ENCODE measurements around the gene CAPZA2.

Gene CAPZA2

DNA sequence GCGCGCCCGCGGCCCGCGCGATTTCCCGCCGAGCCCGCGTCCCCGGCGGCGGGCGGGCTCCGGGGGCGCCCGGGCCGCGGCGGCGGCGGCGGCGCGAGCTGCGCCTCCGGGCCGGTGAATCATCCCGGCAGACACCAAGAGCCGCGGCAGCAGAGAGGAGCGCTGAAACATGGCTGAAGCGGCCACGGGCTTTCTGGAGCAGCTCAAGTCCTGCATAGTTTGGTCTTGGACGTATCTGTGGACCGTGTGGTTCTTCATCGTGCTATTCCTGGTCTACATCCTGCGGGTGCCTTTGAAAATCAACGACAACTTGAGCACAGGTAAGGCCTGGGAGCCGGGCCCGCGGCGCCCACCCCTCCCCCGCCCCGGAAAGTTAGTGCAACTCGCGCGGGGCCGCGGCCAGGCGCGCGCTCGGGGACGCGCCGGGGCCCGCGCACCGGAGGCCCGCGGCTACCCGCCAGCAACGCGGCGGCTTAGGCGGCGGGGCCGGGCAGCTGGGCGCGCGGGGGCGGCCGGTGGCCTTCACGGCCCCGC, 91.1 kb downstream of the CAPZA2 start, which contains the start of gene ST7 (continued):
- TF ChIP-seq ZNF341 (tag by site-specific recombination; IDR thresholded peaks at IDR 0.05; ENCODE audit: low read depth) (no peak), ZNF571 (tag by site-specific recombination; IDR thresholded peaks at IDR 0.05) (no peak), ZNF239 (tag by site-specific recombination; IDR thresholded peaks at IDR 0.05) (0 out of 2 replicates have a peak, but pooled peaks have one; percentile 24), ZNF660 (tag by site-specific recombination; IDR thresholded peaks at IDR 0.05) (peak; percentile 45; the same call in 1 of the 2 replicates), ZNF324 (tag by site-specific recombination; IDR thresholded peaks at IDR 0.05) (no peak), ZFP37 (tag by site-specific recombination; IDR thresholded peaks at IDR 0.05) (no peak), ZNF629 (tag by site-specific recombination; IDR thresholded peaks at IDR 0.05) (peak; percentile 16; the same call in 1 of the 2 replicates), ZNF561 (tag by site-specific recombination; IDR thresholded peaks at IDR 0.05; ENCODE audit: borderline replicate concordance) (no peak; the same call in 1 of the 2 replicates), ZXDB (tag by site-specific recombination; IDR thresholded peaks at IDR 0.05) (peak; percentile 50), ZNF19 (tag by site-specific recombination; IDR thresholded peaks at IDR 0.05; ENCODE audit: low read depth) (no peak), ZNF701 (tag by site-specific recombination; IDR thresholded peaks at IDR 0.05) (no peak), ZNF510 (tag by site-specific recombination; IDR thresholded peaks at IDR 0.05; ENCODE audit: insufficient replicate concordance) (no peak), ZNF677 (tag by site-specific recombination; IDR thresholded peaks at IDR 0.05) (no peak), ZNF433 (tag by site-specific recombination; IDR thresholded peaks at IDR 0.05; ENCODE audit: low read depth) (no peak), ZEB2 (tag by site-specific recombination; IDR thresholded peaks at IDR 0.05) (peak; percentile 69), ZFP41 (tag by site-specific recombination; IDR thresholded peaks at IDR 0.05; ENCODE audit: borderline replicate concordance) (no peak), ZNF114 (tag by site-specific recombination; IDR thresholded peaks at IDR 0.05) (no peak), ZNF214 (tag by site-specific recombination; IDR thresholded peaks at IDR 0.05; ENCODE audit: borderline replicate concordance) (no peak)
- TF ChIP-seq, protein P1, sequence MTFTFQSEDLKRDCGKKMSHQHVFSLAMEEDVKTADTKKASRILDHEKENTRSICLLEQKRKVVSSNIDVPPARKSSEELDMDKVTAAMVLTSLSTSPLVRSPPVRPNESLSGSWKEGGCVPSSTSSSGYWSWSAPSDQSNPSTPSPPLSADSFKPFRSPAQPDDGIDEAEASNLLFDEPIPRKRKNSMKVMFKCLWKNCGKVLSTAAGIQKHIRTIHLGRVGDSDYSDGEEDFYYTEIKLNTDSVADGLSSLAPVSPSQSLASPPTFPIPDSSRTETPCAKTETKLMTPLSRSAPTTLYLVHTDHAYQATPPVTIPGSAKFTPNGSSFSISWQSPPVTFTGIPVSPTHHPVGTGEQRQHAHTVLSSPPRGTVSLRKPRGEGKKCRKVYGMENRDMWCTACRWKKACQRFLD (tag by site-specific recombination; IDR thresholded peaks at IDR 0.05) = no peak
- TF ChIP-seq, protein P2, sequence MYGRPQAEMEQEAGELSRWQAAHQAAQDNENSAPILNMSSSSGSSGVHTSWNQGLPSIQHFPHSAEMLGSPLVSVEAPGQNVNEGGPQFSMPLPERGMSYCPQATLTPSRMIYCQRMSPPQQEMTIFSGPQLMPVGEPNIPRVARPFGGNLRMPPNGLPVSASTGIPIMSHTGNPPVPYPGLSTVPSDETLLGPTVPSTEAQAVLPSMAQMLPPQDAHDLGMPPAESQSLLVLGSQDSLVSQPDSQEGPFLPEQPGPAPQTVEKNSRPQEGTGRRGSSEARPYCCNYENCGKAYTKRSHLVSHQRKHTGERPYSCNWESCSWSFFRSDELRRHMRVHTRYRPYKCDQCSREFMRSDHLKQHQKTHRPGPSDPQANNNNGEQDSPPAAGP (tag by site-specific recombination; IDR thresholded peaks at IDR 0.05) = 0 out of 2 replicates have a peak, but pooled peaks have one; percentile 19
- TF ChIP-seq, protein P3, sequence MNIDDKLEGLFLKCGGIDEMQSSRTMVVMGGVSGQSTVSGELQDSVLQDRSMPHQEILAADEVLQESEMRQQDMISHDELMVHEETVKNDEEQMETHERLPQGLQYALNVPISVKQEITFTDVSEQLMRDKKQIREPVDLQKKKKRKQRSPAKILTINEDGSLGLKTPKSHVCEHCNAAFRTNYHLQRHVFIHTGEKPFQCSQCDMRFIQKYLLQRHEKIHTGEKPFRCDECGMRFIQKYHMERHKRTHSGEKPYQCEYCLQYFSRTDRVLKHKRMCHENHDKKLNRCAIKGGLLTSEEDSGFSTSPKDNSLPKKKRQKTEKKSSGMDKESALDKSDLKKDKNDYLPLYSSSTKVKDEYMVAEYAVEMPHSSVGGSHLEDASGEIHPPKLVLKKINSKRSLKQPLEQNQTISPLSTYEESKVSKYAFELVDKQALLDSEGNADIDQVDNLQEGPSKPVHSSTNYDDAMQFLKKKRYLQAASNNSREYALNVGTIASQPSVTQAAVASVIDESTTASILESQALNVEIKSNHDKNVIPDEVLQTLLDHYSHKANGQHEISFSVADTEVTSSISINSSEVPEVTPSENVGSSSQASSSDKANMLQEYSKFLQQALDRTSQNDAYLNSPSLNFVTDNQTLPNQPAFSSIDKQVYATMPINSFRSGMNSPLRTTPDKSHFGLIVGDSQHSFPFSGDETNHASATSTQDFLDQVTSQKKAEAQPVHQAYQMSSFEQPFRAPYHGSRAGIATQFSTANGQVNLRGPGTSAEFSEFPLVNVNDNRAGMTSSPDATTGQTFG (tag by site-specific recombination; IDR thresholded peaks at IDR 0.05; ENCODE audit: borderline replicate concordance) = no peak
- TF ChIP-seq, protein P4, sequence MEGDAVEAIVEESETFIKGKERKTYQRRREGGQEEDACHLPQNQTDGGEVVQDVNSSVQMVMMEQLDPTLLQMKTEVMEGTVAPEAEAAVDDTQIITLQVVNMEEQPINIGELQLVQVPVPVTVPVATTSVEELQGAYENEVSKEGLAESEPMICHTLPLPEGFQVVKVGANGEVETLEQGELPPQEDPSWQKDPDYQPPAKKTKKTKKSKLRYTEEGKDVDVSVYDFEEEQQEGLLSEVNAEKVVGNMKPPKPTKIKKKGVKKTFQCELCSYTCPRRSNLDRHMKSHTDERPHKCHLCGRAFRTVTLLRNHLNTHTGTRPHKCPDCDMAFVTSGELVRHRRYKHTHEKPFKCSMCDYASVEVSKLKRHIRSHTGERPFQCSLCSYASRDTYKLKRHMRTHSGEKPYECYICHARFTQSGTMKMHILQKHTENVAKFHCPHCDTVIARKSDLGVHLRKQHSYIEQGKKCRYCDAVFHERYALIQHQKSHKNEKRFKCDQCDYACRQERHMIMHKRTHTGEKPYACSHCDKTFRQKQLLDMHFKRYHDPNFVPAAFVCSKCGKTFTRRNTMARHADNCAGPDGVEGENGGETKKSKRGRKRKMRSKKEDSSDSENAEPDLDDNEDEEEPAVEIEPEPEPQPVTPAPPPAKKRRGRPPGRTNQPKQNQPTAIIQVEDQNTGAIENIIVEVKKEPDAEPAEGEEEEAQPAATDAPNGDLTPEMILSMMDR (tag by site-specific recombination; IDR thresholded peaks at IDR 0.05) = no peak
- TF ChIP-seq, protein P5, sequence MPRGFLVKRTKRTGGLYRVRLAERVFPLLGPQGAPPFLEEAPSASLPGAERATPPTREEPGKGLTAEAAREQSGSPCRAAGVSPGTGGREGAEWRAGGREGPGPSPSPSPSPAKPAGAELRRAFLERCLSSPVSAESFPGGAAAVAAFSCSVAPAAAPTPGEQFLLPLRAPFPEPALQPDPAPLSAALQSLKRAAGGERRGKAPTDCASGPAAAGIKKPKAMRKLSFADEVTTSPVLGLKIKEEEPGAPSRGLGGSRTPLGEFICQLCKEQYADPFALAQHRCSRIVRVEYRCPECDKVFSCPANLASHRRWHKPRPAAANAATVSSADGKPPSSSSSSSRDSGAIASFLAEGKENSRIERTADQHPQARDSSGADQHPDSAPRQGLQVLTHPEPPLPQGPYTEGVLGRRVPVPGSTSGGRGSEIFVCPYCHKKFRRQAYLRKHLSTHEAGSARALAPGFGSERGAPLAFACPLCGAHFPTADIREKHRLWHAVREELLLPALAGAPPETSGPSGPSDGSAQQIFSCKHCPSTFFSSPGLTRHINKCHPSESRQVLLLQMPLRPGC (tag by site-specific recombination; IDR thresholded peaks at IDR 0.05) = peak; percentile 37; the same call in 1 of the 2 replicates
- TF ChIP-seq, protein P6, sequence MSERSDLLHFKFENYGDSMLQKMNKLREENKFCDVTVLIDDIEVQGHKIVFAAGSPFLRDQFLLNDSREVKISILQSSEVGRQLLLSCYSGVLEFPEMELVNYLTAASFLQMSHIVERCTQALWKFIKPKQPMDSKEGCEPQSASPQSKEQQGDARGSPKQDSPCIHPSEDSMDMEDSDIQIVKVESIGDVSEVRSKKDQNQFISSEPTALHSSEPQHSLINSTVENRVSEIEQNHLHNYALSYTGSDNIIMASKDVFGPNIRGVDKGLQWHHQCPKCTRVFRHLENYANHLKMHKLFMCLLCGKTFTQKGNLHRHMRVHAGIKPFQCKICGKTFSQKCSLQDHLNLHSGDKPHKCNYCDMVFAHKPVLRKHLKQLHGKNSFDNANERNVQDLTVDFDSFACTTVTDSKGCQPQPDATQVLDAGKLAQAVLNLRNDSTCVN (tag by site-specific recombination; optimal IDR thresholded peaks at IDR 0.05) = peak; percentile 90
- TF ChIP-seq, protein P7, sequence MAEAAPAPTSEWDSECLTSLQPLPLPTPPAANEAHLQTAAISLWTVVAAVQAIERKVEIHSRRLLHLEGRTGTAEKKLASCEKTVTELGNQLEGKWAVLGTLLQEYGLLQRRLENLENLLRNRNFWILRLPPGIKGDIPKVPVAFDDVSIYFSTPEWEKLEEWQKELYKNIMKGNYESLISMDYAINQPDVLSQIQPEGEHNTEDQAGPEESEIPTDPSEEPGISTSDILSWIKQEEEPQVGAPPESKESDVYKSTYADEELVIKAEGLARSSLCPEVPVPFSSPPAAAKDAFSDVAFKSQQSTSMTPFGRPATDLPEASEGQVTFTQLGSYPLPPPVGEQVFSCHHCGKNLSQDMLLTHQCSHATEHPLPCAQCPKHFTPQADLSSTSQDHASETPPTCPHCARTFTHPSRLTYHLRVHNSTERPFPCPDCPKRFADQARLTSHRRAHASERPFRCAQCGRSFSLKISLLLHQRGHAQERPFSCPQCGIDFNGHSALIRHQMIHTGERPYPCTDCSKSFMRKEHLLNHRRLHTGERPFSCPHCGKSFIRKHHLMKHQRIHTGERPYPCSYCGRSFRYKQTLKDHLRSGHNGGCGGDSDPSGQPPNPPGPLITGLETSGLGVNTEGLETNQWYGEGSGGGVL (tag by site-specific recombination; IDR thresholded peaks at IDR 0.05) = no peak
- TF ChIP-seq, protein P8, sequence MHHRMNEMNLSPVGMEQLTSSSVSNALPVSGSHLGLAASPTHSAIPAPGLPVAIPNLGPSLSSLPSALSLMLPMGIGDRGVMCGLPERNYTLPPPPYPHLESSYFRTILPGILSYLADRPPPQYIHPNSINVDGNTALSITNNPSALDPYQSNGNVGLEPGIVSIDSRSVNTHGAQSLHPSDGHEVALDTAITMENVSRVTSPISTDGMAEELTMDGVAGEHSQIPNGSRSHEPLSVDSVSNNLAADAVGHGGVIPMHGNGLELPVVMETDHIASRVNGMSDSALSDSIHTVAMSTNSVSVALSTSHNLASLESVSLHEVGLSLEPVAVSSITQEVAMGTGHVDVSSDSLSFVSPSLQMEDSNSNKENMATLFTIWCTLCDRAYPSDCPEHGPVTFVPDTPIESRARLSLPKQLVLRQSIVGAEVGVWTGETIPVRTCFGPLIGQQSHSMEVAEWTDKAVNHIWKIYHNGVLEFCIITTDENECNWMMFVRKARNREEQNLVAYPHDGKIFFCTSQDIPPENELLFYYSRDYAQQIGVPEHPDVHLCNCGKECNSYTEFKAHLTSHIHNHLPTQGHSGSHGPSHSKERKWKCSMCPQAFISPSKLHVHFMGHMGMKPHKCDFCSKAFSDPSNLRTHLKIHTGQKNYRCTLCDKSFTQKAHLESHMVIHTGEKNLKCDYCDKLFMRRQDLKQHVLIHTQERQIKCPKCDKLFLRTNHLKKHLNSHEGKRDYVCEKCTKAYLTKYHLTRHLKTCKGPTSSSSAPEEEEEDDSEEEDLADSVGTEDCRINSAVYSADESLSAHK (tag by site-specific recombination; IDR thresholded peaks at IDR 0.05) = no peak

Measured in HEK293 (cell line).